Measurements from ENCODE around the gene FAM180A.

Gene FAM180A

DNA sequence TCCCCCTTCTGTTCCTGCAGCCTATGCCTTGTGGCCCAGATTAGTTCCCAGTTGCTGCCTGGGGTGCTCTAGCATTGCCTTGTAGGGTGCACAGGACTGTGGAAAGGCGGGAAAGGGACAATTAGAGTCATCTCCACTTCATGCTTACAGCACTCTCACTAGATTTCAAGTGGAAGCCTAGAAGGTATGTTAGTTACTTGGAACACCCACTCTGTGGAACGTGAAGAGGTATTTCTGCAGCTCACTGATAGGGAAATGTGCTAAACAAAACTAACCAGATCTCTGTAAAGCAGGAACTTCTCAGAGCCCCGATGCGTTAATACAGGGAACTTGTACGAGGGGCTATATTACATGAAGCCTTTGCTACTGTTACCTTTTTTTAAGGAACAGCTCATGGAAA lies 66.9 kb downstream of the FAM180A start:
- TF ChIP-seq GATA2 (IDR thresholded peaks at IDR 0.05; ENCODE audit: low read depth, low read length) (no peak), GATA3 (IDR thresholded peaks at IDR 0.05; ENCODE audit: low read depth, low read length) (no peak)

All from SH-SY5Y (cell line).